Esophagus muscularis mucosa (tissue), 4 donors: Measurements from ENCODE around the gene C1orf87.

ENCODE experiments used
- CTCF ChIP-seq, 3 experiments: fragments of 200-600 bp in 2 of 3; fragments of 450-650 bp in 1 of 3; sonication (generic) in 2 of 3; IDR thresholded peaks; one replicate each; pipeline ENCODE4 v1.5.1; 2017 to 2019; ENCODE audit warnings: antibody characterized with exemption in 3 of 3, mild to moderate bottlenecking in 2 of 3, moderate library complexity in 1 of 3
- EP300 ChIP-seq: sonication (generic); formaldehyde crosslinking; IDR thresholded peaks from one replicate; pipeline ENCODE4 v1.6.1; 2017; ENCODE audit warnings: antibody characterized with exemption
- POLR2A ChIP-seq: fragments of 450-650 bp; IDR thresholded peaks from one replicate; pipeline ENCODE4 v1.6.1; 2017; ENCODE audit warnings: antibody characterized with exemption, moderate library complexity, mild to moderate bottlenecking, low read depth
- POLR2AphosphoS5 ChIP-seq, 2 donors: sonication (generic); formaldehyde crosslinking; IDR thresholded peaks; one replicate each; pipeline ENCODE4 v1.6.1; 2017; ENCODE audit warnings: antibody characterized with exemption in 2 of 2

GRCh38 chr1:59992040-59992820, 81.3 kb downstream of the C1orf87 start:
- TF ChIP-seq CTCF (IDR thresholded peaks at IDR 0.05): no peak
- no peak for TF ChIP-seq POLR2AphosphoS5 (IDR thresholded peaks at IDR 0.05)
- no peak for TF ChIP-seq POLR2A
- TF ChIP-seq EP300: no peak
